IPS-NIHi7 (cell line): ENCODE data around the gene HIPK3.
A peak's percentile ranks its signal among the peaks of the same experiment; 100 is the strongest.
"Not testable (repeated sequence)": the region's sequence is repeated elsewhere in the genome, so short reads cannot be mapped to it uniquely, and the experiment has no call there.

Source experiments
- DNase-seq: peaks from one replicate; pipeline ENCODE4 v3.0.0; 2012; ENCODE audit warnings: mixed read lengths; ENCODE audit errors: extremely low spot score

HIPK3 gene

GRCh38 chr11:33257160-33257896, at the start of gene HIPK3:
Gene HIPK3 (plus strand): TSS chr11:33257381.
- DNase-seq, result peak; percentile 93

- DNase-seq, result no peak
These were observed 49.7 kb upstream of the HIPK3 start for GRCh38 chr11:33207408-33207985.

GRCh38 chr11:33208150-33208549, 49.0 kb upstream of the HIPK3 start:
- DNase-seq, result no peak

- no peak for DNase-seq
These were observed 46.0 kb upstream of the HIPK3 start for GRCh38 chr11:33211153-33211552.

GRCh38 chr11:33211580-33211979, 45.6 kb upstream of the HIPK3 start:
- no peak for DNase-seq

GRCh38 chr11:33214187-33214586, 43.0 kb upstream of the HIPK3 start:
- DNase-seq, result no peak

GRCh38 chr11:33214767-33215166, 42.4 kb upstream of the HIPK3 start:
- DNase-seq, result no peak

GRCh38 chr11:33216676-33217075, 40.5 kb upstream of the HIPK3 start:
- DNase-seq, result not testable (repeated sequence)

GRCh38 chr11:33222052-33222750, 35.0 kb upstream of the HIPK3 start:
- no peak for DNase-seq

GRCh38 chr11:33225371-33225770, 31.8 kb upstream of the HIPK3 start:
- no peak for DNase-seq

GRCh38 chr11:33227578-33228261, 29.5 kb upstream of the HIPK3 start:
- no peak for DNase-seq

- no peak for DNase-seq
These were observed 22.6 kb upstream of the HIPK3 start for GRCh38 chr11:33234397-33235190.

GRCh38 chr11:33237039-33237597, 20.1 kb upstream of the HIPK3 start:
- no peak for DNase-seq

GRCh38 chr11:33242575-33242974, 14.6 kb upstream of the HIPK3 start:
- no peak for DNase-seq

GRCh38 chr11:33243654-33244053, 13.5 kb upstream of the HIPK3 start:
- not testable (repeated sequence) for DNase-seq

- no peak for DNase-seq
These were observed 8.7 kb upstream of the HIPK3 start for GRCh38 chr11:33248416-33248971.

GRCh38 chr11:33256031-33256812, 959 bp upstream of the HIPK3 start:
- DNase-seq, result no peak

GRCh38 chr11:33256813-33257159, 395 bp upstream of the HIPK3 start:
- no peak for DNase-seq

- DNase-seq, result peak; percentile 70
These were observed 883 bp downstream of the HIPK3 start for GRCh38 chr11:33257897-33258630.
